ENCODE results near the gene EFCAB12. TPM values are rescaled to one million over a fixed set of nuclear protein-coding genes. Genes with fewer than 3 reads are reported as not detected.

Gene EFCAB12
- total RNA-seq, 2 experiments from 2014 or later = 3.2 to 3.4 TPM

DNA sequence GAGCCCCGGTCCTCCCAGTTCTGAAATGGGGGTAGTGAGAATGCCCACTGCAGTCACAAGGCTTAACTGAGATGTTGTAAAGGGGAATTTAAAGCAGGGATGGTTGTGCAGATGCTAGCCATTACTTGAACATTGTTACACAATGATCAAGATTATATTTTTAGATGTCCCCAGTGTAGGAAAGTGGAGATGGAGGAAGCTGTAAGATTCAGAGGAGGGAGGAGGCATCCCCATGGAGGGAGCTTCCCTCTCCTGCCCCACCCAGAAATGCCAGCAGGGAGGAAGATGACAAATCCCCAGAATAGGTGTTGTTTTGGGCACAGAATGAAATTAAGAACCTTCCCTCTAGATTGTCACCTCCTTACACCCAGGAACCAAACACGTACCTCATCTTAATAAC lies 46.1 kb downstream of the EFCAB12 start:
- H3K27me3 ChIP-seq (ENCODE audit: control insufficient read depth in 1 of 2, insufficient read depth in 2 of 2, low read length in 2 of 2) = no peaks in the 10 kb centered on the region
- ChIA-PET CTCF (no interaction called here), POLR2A (no interaction called here)
- H3K4me3 ChIP-seq (ENCODE audit: low read length) = no peak overlapping the region
- no peaks in the 10 kb centered on the region for H3K27me3 Mint-ChIP-seq
- no peaks in the 10 kb centered on the region for H3K9me3 Mint-ChIP-seq
- H3K4me3 Mint-ChIP-seq = no peak overlapping the region
- peaks cover 14% of the 10 kb centered on the region for H3K36me3 Mint-ChIP-seq (ENCODE audit: low read depth)
- no peaks in the 10 kb centered on the region for H3K4me1 Mint-ChIP-seq (ENCODE audit: low read depth)
- H3K27ac Mint-ChIP-seq = no peak overlapping the region
- no peak for DNase-seq
- H3K27ac ChIP-seq (ENCODE audit: low read depth in 1 of 2, low read length in 2 of 2) = no peak overlapping the region
- no peaks in the 10 kb centered on the region for H3K4me1 ChIP-seq (ENCODE audit: insufficient read depth, low read length)
- ATAC-seq (ENCODE audit: poor library complexity) = no peak
- peaks cover 0 to 9% of the 10 kb centered on the region in 2 experiments for H3K9me3 ChIP-seq (ENCODE audit: control insufficient read depth in 1 of 2, insufficient read depth in 1 of 2, low read length in 2 of 2)
- TF ChIP-seq, protein P1, sequence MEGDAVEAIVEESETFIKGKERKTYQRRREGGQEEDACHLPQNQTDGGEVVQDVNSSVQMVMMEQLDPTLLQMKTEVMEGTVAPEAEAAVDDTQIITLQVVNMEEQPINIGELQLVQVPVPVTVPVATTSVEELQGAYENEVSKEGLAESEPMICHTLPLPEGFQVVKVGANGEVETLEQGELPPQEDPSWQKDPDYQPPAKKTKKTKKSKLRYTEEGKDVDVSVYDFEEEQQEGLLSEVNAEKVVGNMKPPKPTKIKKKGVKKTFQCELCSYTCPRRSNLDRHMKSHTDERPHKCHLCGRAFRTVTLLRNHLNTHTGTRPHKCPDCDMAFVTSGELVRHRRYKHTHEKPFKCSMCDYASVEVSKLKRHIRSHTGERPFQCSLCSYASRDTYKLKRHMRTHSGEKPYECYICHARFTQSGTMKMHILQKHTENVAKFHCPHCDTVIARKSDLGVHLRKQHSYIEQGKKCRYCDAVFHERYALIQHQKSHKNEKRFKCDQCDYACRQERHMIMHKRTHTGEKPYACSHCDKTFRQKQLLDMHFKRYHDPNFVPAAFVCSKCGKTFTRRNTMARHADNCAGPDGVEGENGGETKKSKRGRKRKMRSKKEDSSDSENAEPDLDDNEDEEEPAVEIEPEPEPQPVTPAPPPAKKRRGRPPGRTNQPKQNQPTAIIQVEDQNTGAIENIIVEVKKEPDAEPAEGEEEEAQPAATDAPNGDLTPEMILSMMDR (IDR thresholded peaks at IDR 0.05) = no peak
- intact Hi-C loops (cut with DNase I, micrococcal nuclease) = loop anchor here (2.0 to 5.0 kb wide), 3 partner anchors 442 to 550 kb away; no protein-coding TSS in a partner anchor
- peaks cover 8% of the 10 kb centered on the region for H3K36me3 ChIP-seq (ENCODE audit: insufficient read depth, low read length)

GRCh38 chr3:129379582-129380358 lies 48.7 kb downstream of the EFCAB12 start:
- TF ChIP-seq, protein P1 (IDR thresholded peaks at IDR 0.05) = no peak
- no peaks in the 10 kb centered on the region for H3K27me3 ChIP-seq (ENCODE audit: control insufficient read depth in 1 of 2, insufficient read depth in 2 of 2, low read length in 2 of 2)
- Mint-ChIP-seq H3K27ac (no peak overlapping the region), H3K36me3 (ENCODE audit: low read depth) (peaks cover 4% of the 10 kb centered on the region), H3K4me3 (no peak overlapping the region), H3K4me1 (ENCODE audit: low read depth) (no peaks in the 10 kb centered on the region), H3K27me3 (no peaks in the 10 kb centered on the region), H3K9me3 (no peaks in the 10 kb centered on the region)
- ChIA-PET CTCF (no interaction called here), POLR2A (no interaction called here)
- no peaks in the 10 kb centered on the region for H3K4me1 ChIP-seq (ENCODE audit: insufficient read depth, low read length)
- no peak overlapping the region for H3K4me3 ChIP-seq (ENCODE audit: low read length)
- H3K36me3 ChIP-seq (ENCODE audit: insufficient read depth, low read length) = peaks cover 2% of the 10 kb centered on the region
- H3K27ac ChIP-seq (ENCODE audit: low read depth in 1 of 2, low read length in 2 of 2) = no peak overlapping the region
- peaks cover 0 to 9% of the 10 kb centered on the region in 2 experiments for H3K9me3 ChIP-seq (ENCODE audit: control insufficient read depth in 1 of 2, insufficient read depth in 1 of 2, low read length in 2 of 2)
- intact Hi-C loops (cut with DNase I, micrococcal nuclease) = loop anchor here (5.0 kb wide), 1 partner anchor 553 kb away; no protein-coding TSS in a partner anchor
- DNase-seq (no peak), ATAC-seq (ENCODE audit: poor library complexity) (no peak)

DNA sequence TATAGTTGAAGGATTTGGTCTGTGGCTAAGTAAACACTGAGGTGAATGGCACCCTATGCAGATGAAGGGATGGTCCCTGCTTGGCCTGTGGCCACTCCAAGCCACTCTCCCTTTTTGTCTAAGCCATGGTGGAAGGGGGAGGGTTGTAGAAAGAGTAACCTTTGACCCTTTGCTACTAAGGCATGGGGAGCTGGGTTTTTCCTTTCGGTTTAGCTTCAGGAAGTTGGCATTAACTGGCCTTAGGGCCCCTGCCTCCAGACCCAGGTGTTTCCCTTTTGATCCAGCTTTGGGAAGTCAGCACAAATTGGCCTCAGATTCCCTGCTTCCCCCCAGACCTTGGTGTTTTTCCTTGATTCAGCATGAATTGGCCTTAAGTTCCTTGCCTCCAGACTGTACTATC lies 49.5 kb downstream of the EFCAB12 start:
- H3K9me3 ChIP-seq (ENCODE audit: control insufficient read depth in 1 of 2, insufficient read depth in 1 of 2, low read length in 2 of 2) = peaks cover 0 to 9% of the 10 kb centered on the region in 2 experiments
- peaks cover 4% of the 10 kb centered on the region for H3K36me3 Mint-ChIP-seq (ENCODE audit: low read depth)
- no peaks in the 10 kb centered on the region for H3K9me3 Mint-ChIP-seq
- no peaks in the 10 kb centered on the region for H3K4me1 Mint-ChIP-seq (ENCODE audit: low read depth)
- H3K4me3 Mint-ChIP-seq = no peak overlapping the region
- intact Hi-C loops (cut with DNase I, micrococcal nuclease) = no loop called here
- no peaks in the 10 kb centered on the region for H3K27me3 Mint-ChIP-seq
- peaks cover 4% of the 10 kb centered on the region for H3K36me3 ChIP-seq (ENCODE audit: insufficient read depth, low read length)
- ATAC-seq (ENCODE audit: poor library complexity) (no peak), DNase-seq (no peak)
- ChIA-PET POLR2A (no interaction called here), CTCF (no interaction called here)
- TF ChIP-seq, protein P1 (IDR thresholded peaks at IDR 0.05) = no peak
- H3K4me1 ChIP-seq (ENCODE audit: insufficient read depth, low read length) = no peaks in the 10 kb centered on the region
- no peak overlapping the region for H3K4me3 ChIP-seq (ENCODE audit: low read length)
- H3K27me3 ChIP-seq (ENCODE audit: control insufficient read depth in 1 of 2, insufficient read depth in 2 of 2, low read length in 2 of 2) = no peaks in the 10 kb centered on the region
- no peak overlapping the region for H3K27ac ChIP-seq (ENCODE audit: low read depth in 1 of 2, low read length in 2 of 2)
- no peak overlapping the region for H3K27ac Mint-ChIP-seq
